Neural progenitor cell (in vitro differentiated cells): ENCODE data around the gene SYNPR. TPM values are rescaled to one million over a fixed set of nuclear protein-coding genes. Genes with fewer than 3 reads are reported as not detected.

Experiments
- DNase-seq: peaks from one replicate; pipeline ENCODE4 v3.0.0-alpha.2; 2016; ENCODE audit warnings: low spot score
- H2AFZ ChIP-seq: fragments of 200-600 bp; sonication (generic); replicated peaks from 2 replicates; pipeline ENCODE4 v1.6.1; 2016; ENCODE audit warnings: antibody characterized with exemption
- H3F3A ChIP-seq: fragments of 200-600 bp; sonication (generic); 2 replicates; pipeline ENCODE4 v1.6.1; 2016; ENCODE audit warnings: antibody characterized with exemption, low read depth
- H3K27ac ChIP-seq: fragments of 200-600 bp; sonication (generic); 2 replicates; pipeline ENCODE4 v1.5.1; 2016; ENCODE audit warnings: mild to moderate bottlenecking
- H3K27me3 ChIP-seq: fragments of 200-600 bp; sonication (generic); 2 replicates; pipeline ENCODE4 v1.6.1; 2016; ENCODE audit warnings: mild to moderate bottlenecking, moderate library complexity
- H3K36me3 ChIP-seq: fragments of 200-600 bp; sonication (generic); 2 replicates; pipeline ENCODE4 v1.5.1; 2016
- H3K4me1 ChIP-seq: fragments of 200-600 bp; sonication (generic); 2 replicates; pipeline ENCODE4 v1.6.1; 2016; ENCODE audit warnings: mixed run types
- H3K4me2 ChIP-seq: fragments of 200-600 bp; sonication (generic); 2 replicates; pipeline ENCODE4 v1.6.1; 2016
- H3K4me3 ChIP-seq: fragments of 200-600 bp; sonication (generic); 2 replicates; pipeline ENCODE4 v1.5.1; 2016
- H3K79me2 ChIP-seq: fragments of 200-600 bp; sonication (generic); 2 replicates; pipeline ENCODE4 v1.6.1; 2016; ENCODE audit warnings: low read depth
- H3K9ac ChIP-seq: fragments of 200-600 bp; sonication (generic); 2 replicates; pipeline ENCODE4 v1.6.1; 2016
- H3K9me3 ChIP-seq: fragments of 200-600 bp; sonication (generic); 2 replicates; pipeline ENCODE4 v1.5.1; 2016; ENCODE audit warnings: low read depth
- H4K20me1 ChIP-seq: fragments of 200-600 bp; sonication (generic); 2 replicates; pipeline ENCODE4 v1.6.1; 2016; ENCODE audit warnings: low read depth
- H3K27ac Mint-ChIP-seq: 3 replicates; pipeline ENCODE4 v1.8.0; 2021; ENCODE audit warnings: mixed read lengths
- H3K27me3 Mint-ChIP-seq: 2 replicates; pipeline ENCODE4 v1.8.0; 2022; ENCODE audit warnings: low read depth, mild to moderate bottlenecking, inconsistent platforms, moderate library complexity, mixed read lengths; ENCODE audit not compliant: insufficient read depth
- H3K36me3 Mint-ChIP-seq: 3 replicates; pipeline ENCODE4 v1.8.0; 2021; ENCODE audit warnings: mixed read lengths
- H3K4me1 Mint-ChIP-seq: 3 replicates; pipeline ENCODE4 v1.8.0; 2021; ENCODE audit warnings: mixed read lengths
- H3K4me3 Mint-ChIP-seq: 3 replicates; pipeline ENCODE4 v1.8.0; 2021; ENCODE audit warnings: mild to moderate bottlenecking, moderate library complexity, mixed read lengths
- H3K9me3 Mint-ChIP-seq: 3 replicates; pipeline ENCODE4 v1.8.0; 2020; ENCODE audit warnings: mixed read lengths
- CTCF ChIP-seq: fragments of 200-600 bp; sonication (generic); IDR thresholded peaks from 2 replicates; pipeline ENCODE4 v1.5.1; 2017; ENCODE audit warnings: antibody characterized with exemption, mild to moderate bottlenecking
- EZH2 ChIP-seq: fragments of 200-600 bp; sonication (generic); IDR thresholded peaks from 2 replicates; pipeline ENCODE4 v1.6.1; 2017; ENCODE audit warnings: antibody characterized with exemption, mild to moderate bottlenecking, moderate library complexity
- EZH2phosphoT487 ChIP-seq: fragments of 200-600 bp; sonication (generic); IDR thresholded peaks from 2 replicates; pipeline ENCODE4 v1.6.1; 2017; ENCODE audit warnings: antibody characterized with exemption
- total RNA-seq: library from RNA; depleted of rRNA; stranded (reverse); fragments of >200 nt; gene quantifications from 2 replicates; pipeline ENCODE4 v1.2.3, GENCODE V29; 2015; ENCODE audit warnings: low replicate concordance

Gene SYNPR
- total RNA-seq, 1 donor from 2014 or later = 0.30 TPM

- no peaks in the 10 kb centered on the region for H3K9me3 Mint-ChIP-seq
- no peak overlapping the region for H3K27ac ChIP-seq
These were observed 55.7 kb downstream of the SYNPR start for GRCh38 chr3:63333815-63334214.

DNA sequence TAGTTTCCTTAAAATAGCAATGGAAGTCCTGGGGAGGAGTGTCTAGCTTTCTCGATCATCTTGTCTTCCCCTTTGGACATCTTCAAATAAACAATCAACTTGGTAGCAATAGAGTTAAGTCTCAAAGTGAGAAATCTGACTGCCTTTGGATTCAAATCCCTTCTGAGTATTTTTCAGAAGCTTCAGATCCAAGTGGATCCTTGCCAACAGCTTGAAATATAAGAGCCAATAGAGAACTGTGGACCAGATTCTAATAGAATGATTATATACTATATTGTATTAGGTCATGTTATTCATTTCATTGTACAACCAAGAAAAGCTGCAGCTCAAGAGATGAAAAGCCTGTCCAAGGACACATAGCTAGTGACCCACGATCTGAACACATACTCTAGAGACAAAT, 60.2 kb downstream of the SYNPR start:
- TF ChIP-seq CTCF (no peak), EZH2 (no peak), EZH2phosphoT487 (no peak)
- H3K27ac Mint-ChIP-seq = no peak overlapping the region

More at GRCh38 chr3:63333815-63334214, 55.7 kb downstream of the SYNPR start:
- Histone ChIP-seq H4K20me1 (no peaks in the 10 kb centered on the region), H3K4me3 (no peak overlapping the region), H3K27me3 (no peaks in the 10 kb centered on the region), H3K4me2 (no peak overlapping the region), H3K9ac (no peak overlapping the region), H3K36me3 (no peaks in the 10 kb centered on the region), H3K79me2 (no peaks in the 10 kb centered on the region), H3K4me1 (no peaks in the 10 kb centered on the region), H2AFZ (no peak overlapping the region), H3F3A (no peaks in the 10 kb centered on the region), H3K9me3 (no peaks in the 10 kb centered on the region)
- TF ChIP-seq CTCF = peak; percentile 42
- TF ChIP-seq EZH2 = no peak
- peaks cover 6% of the 10 kb centered on the region for H3K27me3 Mint-ChIP-seq
- no peaks in the 10 kb centered on the region for H3K36me3 Mint-ChIP-seq
- H3K4me1 Mint-ChIP-seq = peaks cover 2% of the 10 kb centered on the region
- H3K4me3 Mint-ChIP-seq = no peak overlapping the region
- no peak overlapping the region for H3K27ac Mint-ChIP-seq
- no peak for DNase-seq

GRCh38 chr3:63343674-63344073, 65.6 kb downstream of the SYNPR start:
- peaks cover 24% of the 10 kb centered on the region for H3K4me1 ChIP-seq
- H3K9ac ChIP-seq = no peak overlapping the region
- peak; percentile 54 for DNase-seq
- no peak overlapping the region for H3K27ac ChIP-seq
- peak overlapping the region; percentile 87 for H3K27ac Mint-ChIP-seq
- no peaks in the 10 kb centered on the region for H3K79me2 ChIP-seq
- peaks cover 3% of the 10 kb centered on the region for H3K27me3 Mint-ChIP-seq
- H3K36me3 ChIP-seq = no peaks in the 10 kb centered on the region
- H3K4me3 ChIP-seq = no peak overlapping the region
- peak overlapping the region; percentile 48 for H2AFZ ChIP-seq
- H3K9me3 ChIP-seq = no peaks in the 10 kb centered on the region
- TF ChIP-seq EZH2phosphoT487 = no peak
- TF ChIP-seq CTCF = no peak
- TF ChIP-seq EZH2 = no peak
- peaks cover 27% of the 10 kb centered on the region for H3K4me1 Mint-ChIP-seq
- H3F3A ChIP-seq = peaks cover 22% of the 10 kb centered on the region
- H3K36me3 Mint-ChIP-seq = no peaks in the 10 kb centered on the region
- H3K9me3 Mint-ChIP-seq = peaks cover 4% of the 10 kb centered on the region
- H3K27me3 ChIP-seq = no peaks in the 10 kb centered on the region
- H3K4me3 Mint-ChIP-seq = peak overlapping the region; percentile 34
- H3K4me2 ChIP-seq = peak overlapping the region; percentile 62
- H4K20me1 ChIP-seq = no peaks in the 10 kb centered on the region

More for the DNA sequence above, 60.2 kb downstream of the SYNPR start:
- no peak overlapping the region for H3K4me2 ChIP-seq
- H3K36me3 ChIP-seq = no peaks in the 10 kb centered on the region
- Mint-ChIP-seq H3K9me3 (peaks cover 4% of the 10 kb centered on the region), H3K4me3 (no peak overlapping the region), H3K27me3 (peaks cover 6% of the 10 kb centered on the region), H3K4me1 (peaks cover 7% of the 10 kb centered on the region), H3K36me3 (no peaks in the 10 kb centered on the region)
- H3K27ac ChIP-seq = no peak overlapping the region
- no peak overlapping the region for H2AFZ ChIP-seq
- no peaks in the 10 kb centered on the region for H3K79me2 ChIP-seq
- no peaks in the 10 kb centered on the region for H4K20me1 ChIP-seq
- peaks cover 5% of the 10 kb centered on the region for H3F3A ChIP-seq
- H3K9ac ChIP-seq = no peak overlapping the region
- H3K27me3 ChIP-seq = no peaks in the 10 kb centered on the region
- DNase-seq = no peak
- peaks cover 1% of the 10 kb centered on the region for H3K4me1 ChIP-seq
- no peak overlapping the region for H3K4me3 ChIP-seq
- H3K9me3 ChIP-seq = no peaks in the 10 kb centered on the region
